ENCODE measurements around the gene DELE1.

DELE1 gene

GRCh38 chr5:141986072-141986471 is 62.4 kb downstream of the DELE1 start:
- in situ Hi-C loops (cut with MboI; ENCODE audit: low sequenced_read_pairs) = loop anchor here (25.0 kb wide), 1 partner anchor 701 kb away; the partner anchor contains the start of gene FGF1

GRCh38 chr5:141989720-141990119 is 66.0 kb downstream of the DELE1 start:
- in situ Hi-C loops (cut with MboI; ENCODE audit: low sequenced_read_pairs) = loop anchor here (25.0 kb wide), 1 partner anchor 698 kb away; the partner anchor contains the start of gene FGF1

Measured in HL-60/S4 (cell line).